HT1080 (cell line): ENCODE data around the gene SPON2. TPM values are rescaled to one million over a fixed set of nuclear protein-coding genes. Genes with fewer than 3 reads are reported as not detected.

Experiments used
- DNase-seq: peaks from one replicate; pipeline ENCODE4 v3.0.0-alpha.2; 2015; ENCODE audit warnings: low read depth
- polyA plus RNA-seq, 2 experiments: library from polyadenylated mRNA; depleted of rRNA; stranded (reverse); fragments of >200 nt; gene quantifications; 2 replicates each; pipeline ENCODE4 v1.2.3, GENCODE V29; 2015
- total RNA-seq: library from RNA; depleted of rRNA; stranded (reverse); fragments of >200 nt; shearing (Covaris generic); gene quantifications from 2 replicates; pipeline ENCODE4 v1.2.3, GENCODE V29; 2014; rRNA removed

SPON2 gene
- 0.20 TPM in 1 of 2 replicates, not detected in the other for total RNA-seq
- not detected in 2 replicates for polyA plus RNA-seq (2015; cell fraction: cytosol; rRNA removed)
- not detected in 2 replicates for polyA plus RNA-seq (2015; cell fraction: nucleus; rRNA removed)

- no peak for DNase-seq
Observed at GRCh38 chr4:1172228-1172851, at the start of gene SPON2. TSS of gene SPON2 (minus strand) at chr4:1172583.

- no peak for DNase-seq
Observed at GRCh38 chr4:1221155-1221870, 48.9 kb upstream of the SPON2 start.

GRCh38 chr4:1220566-1220965, 48.2 kb upstream of the SPON2 start:
- no peak for DNase-seq

GRCh38 chr4:1219566-1219950, 47.2 kb upstream of the SPON2 start:
- no peak for DNase-seq

- no peak for DNase-seq
Observed at GRCh38 chr4:1218634-1219565, 46.5 kb upstream of the SPON2 start.

GRCh38 chr4:1217366-1217765, 45.0 kb upstream of the SPON2 start:
- DNase-seq, result no peak

GRCh38 chr4:1216869-1217294, 44.5 kb upstream of the SPON2 start:
- no peak for DNase-seq

GRCh38 chr4:1216076-1216614, 43.8 kb upstream of the SPON2 start:
- DNase-seq, result no peak

GRCh38 chr4:1215141-1216075, 43.0 kb upstream of the SPON2 start:
- DNase-seq, result no peak

- DNase-seq, result no peak
Observed at GRCh38 chr4:1214101-1215095, 42.0 kb upstream of the SPON2 start.

- DNase-seq, result no peak
Observed at GRCh38 chr4:1213336-1213995, 41.1 kb upstream of the SPON2 start.

GRCh38 chr4:1212546-1213335, 40.4 kb upstream of the SPON2 start:
- no peak for DNase-seq

- no peak for DNase-seq
Observed at GRCh38 chr4:1211891-1212545, 39.6 kb upstream of the SPON2 start.

GRCh38 chr4:1211371-1211770, 39.0 kb upstream of the SPON2 start:
- DNase-seq, result no peak

- DNase-seq, result no peak
Observed at GRCh38 chr4:1210971-1211370, 38.6 kb upstream of the SPON2 start.

GRCh38 chr4:1210241-1210841, 38.0 kb upstream of the SPON2 start:
- DNase-seq, result no peak

- no peak for DNase-seq
Observed at GRCh38 chr4:1209821-1210220, 37.4 kb upstream of the SPON2 start.
